ENCODE measurements around the gene BRINP3.

Gene BRINP3

GRCh38 chr1:190179817-190180216, 297.8 kb downstream of the BRINP3 start:
- peak in 1 of 2 donors; percentile 55 for DNase-seq

GRCh38 chr1:190178827-190179226, 298.8 kb downstream of the BRINP3 start:
- no peak for DNase-seq
- H3K27me3 ChIP-seq (ENCODE audit: insufficient read depth, low read length) = no peaks in the 10 kb centered on the region
- H3K18ac ChIP-seq (ENCODE audit: low read length) = no peak overlapping the region
- H2BK5ac ChIP-seq (ENCODE audit: low read depth, low read length, poor library complexity) = no peak overlapping the region
- no CpG with 5 or more reads among the region's 2 CpGs for WGBS (ENCODE audit: extremely low coverage, insufficient coverage, insufficient read length)
- H4K8ac ChIP-seq (ENCODE audit: low read depth, low read length) = no peak overlapping the region
- no peak overlapping the region for H3K4me3 ChIP-seq (ENCODE audit: low read depth, low read length)
- no peaks in the 10 kb centered on the region for H3K79me1 ChIP-seq (ENCODE audit: low read length)
- H3K9ac ChIP-seq (ENCODE audit: low read length) = no peak overlapping the region
- no peak overlapping the region for H3K27ac ChIP-seq (ENCODE audit: low read depth, low read length)
- H3K36me3 ChIP-seq (ENCODE audit: control insufficient read depth in 1 of 2, insufficient read depth in 2 of 2, low read length in 2 of 2) = no peaks in the 10 kb centered on the region
- H2BK120ac ChIP-seq (ENCODE audit: insufficient read depth, low read length, poor library complexity) = no peak overlapping the region
- no peak overlapping the region for H2BK12ac ChIP-seq (ENCODE audit: low read length)
- H3K9me3 ChIP-seq (ENCODE audit: insufficient read depth, low read depth, low read length) = no peaks in the 10 kb centered on the region
- H3K4ac ChIP-seq (ENCODE audit: low read depth, low read length) = no peak overlapping the region
- H4K12ac ChIP-seq (ENCODE audit: low read depth, low read length) = no peak overlapping the region
- no peak overlapping the region for H2AFZ ChIP-seq (ENCODE audit: insufficient read depth, low read length, poor library complexity)
- no peak overlapping the region for H4K91ac ChIP-seq (ENCODE audit: low read depth, low read length)
- H3K14ac ChIP-seq (ENCODE audit: low read length) = no peak overlapping the region
- no peak overlapping the region for H3K4me2 ChIP-seq (ENCODE audit: low read length)
- H3K79me2 ChIP-seq (ENCODE audit: control insufficient read depth, insufficient read depth, low read length, poor library complexity) = no peaks in the 10 kb centered on the region
- H2AK5ac ChIP-seq (ENCODE audit: low read length) = no peak overlapping the region
- no peaks in the 10 kb centered on the region for H3K4me1 ChIP-seq (ENCODE audit: control insufficient read depth in 1 of 2, insufficient read depth in 2 of 2, low read length in 2 of 2)
- no peak overlapping the region for H3K23ac ChIP-seq (ENCODE audit: low read length)

More at GRCh38 chr1:190179817-190180216, 297.8 kb downstream of the BRINP3 start:
- Histone ChIP-seq H3K79me1 (ENCODE audit: low read length) (no peaks in the 10 kb centered on the region), H2BK5ac (ENCODE audit: low read depth, low read length, poor library complexity) (no peak overlapping the region), H2AFZ (ENCODE audit: insufficient read depth, low read length, poor library complexity) (no peak overlapping the region), H3K4me1 (ENCODE audit: control insufficient read depth in 1 of 2, insufficient read depth in 2 of 2, low read length in 2 of 2) (no peaks in the 10 kb centered on the region), H4K12ac (ENCODE audit: low read depth, low read length) (no peak overlapping the region), H4K8ac (ENCODE audit: low read depth, low read length) (no peak overlapping the region), H2AK5ac (ENCODE audit: low read length) (no peak overlapping the region), H3K14ac (ENCODE audit: low read length) (no peak overlapping the region), H3K79me2 (ENCODE audit: control insufficient read depth, insufficient read depth, low read length, poor library complexity) (no peaks in the 10 kb centered on the region), H3K27ac (ENCODE audit: low read depth, low read length) (no peak overlapping the region), H3K9me3 (ENCODE audit: insufficient read depth, low read depth, low read length) (no peaks in the 10 kb centered on the region), H3K4ac (ENCODE audit: low read depth, low read length) (no peak overlapping the region), H3K27me3 (ENCODE audit: insufficient read depth, low read length) (no peaks in the 10 kb centered on the region), H3K9ac (ENCODE audit: low read length) (no peak overlapping the region), H3K36me3 (ENCODE audit: control insufficient read depth in 1 of 2, insufficient read depth in 2 of 2, low read length in 2 of 2) (no peaks in the 10 kb centered on the region), H2BK12ac (ENCODE audit: low read length) (no peak overlapping the region), H3K18ac (ENCODE audit: low read length) (no peak overlapping the region), H3K4me2 (ENCODE audit: low read length) (no peak overlapping the region), H2BK120ac (ENCODE audit: insufficient read depth, low read length, poor library complexity) (no peak overlapping the region), H3K23ac (ENCODE audit: low read length) (no peak overlapping the region), H4K91ac (ENCODE audit: low read depth, low read length) (no peak overlapping the region), H3K4me3 (ENCODE audit: low read depth, low read length) (no peak overlapping the region)
- no CpG with 5 or more reads among the region's 3 CpGs for WGBS (ENCODE audit: extremely low coverage, insufficient coverage, insufficient read length)

DNA sequence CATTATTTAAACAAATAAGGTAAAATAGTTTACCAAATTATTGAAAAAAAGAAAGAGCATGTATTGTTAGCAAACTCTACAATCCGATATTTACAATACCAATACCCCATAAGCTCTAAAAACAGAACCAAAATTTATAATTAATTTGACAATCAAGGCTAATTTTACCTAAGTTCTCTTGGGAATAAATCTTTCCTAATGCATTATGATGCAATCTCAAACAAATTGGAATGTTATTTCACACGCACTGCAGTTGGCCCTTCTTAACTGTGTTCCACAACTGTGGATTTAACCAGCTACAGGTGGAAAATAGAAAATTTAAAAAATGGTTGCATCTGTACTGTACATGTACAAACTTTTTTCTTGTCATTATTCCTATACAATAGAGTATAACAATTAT, 300.1 kb downstream of the BRINP3 start:
- Histone ChIP-seq H3K79me1 (ENCODE audit: low read length) (no peaks in the 10 kb centered on the region), H3K79me2 (ENCODE audit: control insufficient read depth, insufficient read depth, low read length, poor library complexity) (no peaks in the 10 kb centered on the region), H3K4me1 (ENCODE audit: control insufficient read depth in 1 of 2, insufficient read depth in 2 of 2, low read length in 2 of 2) (no peaks in the 10 kb centered on the region), H4K91ac (ENCODE audit: low read depth, low read length) (no peak overlapping the region), H3K4ac (ENCODE audit: low read depth, low read length) (no peak overlapping the region), H3K27me3 (ENCODE audit: insufficient read depth, low read length) (no peaks in the 10 kb centered on the region), H3K9ac (ENCODE audit: low read length) (no peak overlapping the region), H2BK5ac (ENCODE audit: low read depth, low read length, poor library complexity) (no peak overlapping the region), H4K12ac (ENCODE audit: low read depth, low read length) (no peak overlapping the region), H3K9me3 (ENCODE audit: insufficient read depth, low read depth, low read length) (no peaks in the 10 kb centered on the region), H3K27ac (ENCODE audit: low read depth, low read length) (no peak overlapping the region), H3K18ac (ENCODE audit: low read length) (no peak overlapping the region), H2AFZ (ENCODE audit: insufficient read depth, low read length, poor library complexity) (no peak overlapping the region), H3K23ac (ENCODE audit: low read length) (no peak overlapping the region), H2BK120ac (ENCODE audit: insufficient read depth, low read length, poor library complexity) (no peak overlapping the region), H4K8ac (ENCODE audit: low read depth, low read length) (no peak overlapping the region), H3K36me3 (ENCODE audit: control insufficient read depth in 1 of 2, insufficient read depth in 2 of 2, low read length in 2 of 2) (no peaks in the 10 kb centered on the region), H2BK12ac (ENCODE audit: low read length) (no peak overlapping the region), H3K4me3 (ENCODE audit: low read depth, low read length) (no peak overlapping the region), H3K4me2 (ENCODE audit: low read length) (no peak overlapping the region), H2AK5ac (ENCODE audit: low read length) (no peak overlapping the region), H3K14ac (ENCODE audit: low read length) (no peak overlapping the region)
- no peak for DNase-seq
- no CpG with 5 or more reads among the region's 2 CpGs for WGBS (ENCODE audit: extremely low coverage, insufficient coverage, insufficient read length)

DNA sequence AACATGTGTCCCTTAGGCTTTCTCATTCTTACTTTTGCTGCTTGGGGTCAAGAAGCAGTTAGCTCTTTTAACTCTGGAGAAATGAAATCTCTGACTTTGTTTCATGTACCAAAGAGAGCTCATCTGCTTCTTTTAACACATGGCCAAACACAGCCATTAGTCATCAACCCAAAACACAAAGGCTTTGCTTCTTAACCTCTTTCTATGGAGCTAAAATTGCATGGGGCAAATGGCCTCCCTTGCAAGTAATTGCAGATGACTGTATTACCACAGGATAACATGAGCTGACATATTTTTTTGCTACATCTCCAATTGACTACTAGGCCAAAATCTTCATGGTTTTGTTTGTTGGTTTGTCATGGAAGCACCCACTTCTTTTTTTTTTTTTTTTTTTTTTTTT, 300.9 kb downstream of the BRINP3 start:
- H3K27me3 ChIP-seq (ENCODE audit: insufficient read depth, low read length) = no peaks in the 10 kb centered on the region
- DNase-seq = no peak
- no peak overlapping the region for H3K27ac ChIP-seq (ENCODE audit: low read depth, low read length)
- H2AFZ ChIP-seq (ENCODE audit: insufficient read depth, low read length, poor library complexity) = no peak overlapping the region
- no peak overlapping the region for H2BK5ac ChIP-seq (ENCODE audit: low read depth, low read length, poor library complexity)
- no peak overlapping the region for H3K4me3 ChIP-seq (ENCODE audit: low read depth, low read length)
- H4K12ac ChIP-seq (ENCODE audit: low read depth, low read length) = no peak overlapping the region
- H4K8ac ChIP-seq (ENCODE audit: low read depth, low read length) = no peak overlapping the region
- no peak overlapping the region for H3K9ac ChIP-seq (ENCODE audit: low read length)
- no peaks in the 10 kb centered on the region for H3K79me2 ChIP-seq (ENCODE audit: control insufficient read depth, insufficient read depth, low read length, poor library complexity)
- no peak overlapping the region for H3K18ac ChIP-seq (ENCODE audit: low read length)
- H3K4me2 ChIP-seq (ENCODE audit: low read length) = no peak overlapping the region
- H2BK12ac ChIP-seq (ENCODE audit: low read length) = no peak overlapping the region
- no peak overlapping the region for H4K91ac ChIP-seq (ENCODE audit: low read depth, low read length)
- H3K4ac ChIP-seq (ENCODE audit: low read depth, low read length) = no peak overlapping the region
- no peaks in the 10 kb centered on the region for H3K79me1 ChIP-seq (ENCODE audit: low read length)
- no peak overlapping the region for H2AK5ac ChIP-seq (ENCODE audit: low read length)
- no peak overlapping the region for H2BK120ac ChIP-seq (ENCODE audit: insufficient read depth, low read length, poor library complexity)
- no peaks in the 10 kb centered on the region for H3K36me3 ChIP-seq (ENCODE audit: control insufficient read depth in 1 of 2, insufficient read depth in 2 of 2, low read length in 2 of 2)
- H3K4me1 ChIP-seq (ENCODE audit: control insufficient read depth in 1 of 2, insufficient read depth in 2 of 2, low read length in 2 of 2) = no peaks in the 10 kb centered on the region
- H3K23ac ChIP-seq (ENCODE audit: low read length) = no peak overlapping the region
- H3K9me3 ChIP-seq (ENCODE audit: insufficient read depth, low read depth, low read length) = no peaks in the 10 kb centered on the region
- H3K14ac ChIP-seq (ENCODE audit: low read length) = no peak overlapping the region

Data from trophoblast cell (in vitro differentiated cells and primary cell).